OCI-LY1 (cell line): ENCODE measurements around the gene LCNL1.

Experiments used
- H2AFZ ChIP-seq: fragments of 200-600 bp; sonication (generic), shearing (Covaris generic); 2 replicates; pipeline ENCODE4 v1.6.0; 2014; ENCODE audit warnings: antibody characterized with exemption, mild to moderate bottlenecking, low read length
- H3F3A ChIP-seq: fragments of 200-600 bp; sonication (generic), shearing (Covaris generic); 2 replicates; pipeline ENCODE4 v1.6.0; 2014; ENCODE audit warnings: mild to moderate bottlenecking, antibody characterized with exemption, low read length, moderate library complexity; ENCODE audit not compliant: insufficient read depth
- H3K27ac ChIP-seq: fragments of 200-600 bp; sonication (generic); 2 replicates; pipeline ENCODE4 v1.5.1; 2014; ENCODE audit warnings: low read length, mixed run types, mild to moderate bottlenecking, low read depth; ENCODE audit not compliant: poor library complexity, severe bottlenecking
- H3K27me3 ChIP-seq: fragments of 200-600 bp; sonication (generic); 2 replicates; pipeline ENCODE4 v1.6.0; 2014; ENCODE audit warnings: antibody characterized with exemption, mild to moderate bottlenecking, low read length, moderate library complexity; ENCODE audit not compliant: insufficient read depth
- H3K36me3 ChIP-seq: fragments of 200-600 bp; sonication (generic); 2 replicates; pipeline ENCODE4 v1.6.1; 2014; ENCODE audit warnings: mild to moderate bottlenecking, antibody characterized with exemption, low read length, moderate library complexity, mixed read lengths; ENCODE audit not compliant: insufficient read depth
- H3K4me1 ChIP-seq: fragments of 200-600 bp; sonication (generic); 2 replicates; pipeline ENCODE4 v1.5.1; 2014; ENCODE audit warnings: mild to moderate bottlenecking, low read length, moderate library complexity; ENCODE audit not compliant: insufficient read depth, severe bottlenecking
- H3K4me2 ChIP-seq: fragments of 200-600 bp; sonication (generic), shearing (Covaris generic); 2 replicates; pipeline ENCODE4 v1.6.1; 2014; ENCODE audit warnings: low read length
- H3K4me3 ChIP-seq: fragments of 200-600 bp; sonication (generic); 2 replicates; pipeline ENCODE4 v1.5.1; 2014; ENCODE audit warnings: low read length, low read depth, mild to moderate bottlenecking, mixed read lengths; ENCODE audit not compliant: poor library complexity, severe bottlenecking
- H3K79me2 ChIP-seq: fragments of 200-600 bp; shearing (Covaris generic); 2 replicates; pipeline ENCODE4 v1.6.1; 2016; ENCODE audit warnings: mixed run types, low read length, mixed read lengths; ENCODE audit not compliant: insufficient read depth
- H3K9ac ChIP-seq: fragments of 200-600 bp; sonication (generic), shearing (Covaris generic); 2 replicates; pipeline ENCODE4 v1.6.1; 2014; ENCODE audit warnings: mild to moderate bottlenecking, low read length, mixed read lengths
- H3K9me2 ChIP-seq: fragments of 200-600 bp; sonication (generic), shearing (Covaris generic); 2 replicates; pipeline ENCODE4 v1.6.1; 2014; ENCODE audit warnings: low read depth, mild to moderate bottlenecking, low read length, mixed read lengths
- H3K9me3 ChIP-seq: fragments of 200-600 bp; shearing (Covaris generic); 2 replicates; pipeline ENCODE4 v1.6.1; 2014; ENCODE audit warnings: low read length, mixed read lengths
- H4K20me1 ChIP-seq: fragments of 200-600 bp; sonication (generic), shearing (Covaris generic); 2 replicates; pipeline ENCODE4 v1.6.0; 2016; ENCODE audit warnings: mild to moderate bottlenecking, low read length; ENCODE audit not compliant: insufficient read depth
- CTCF ChIP-seq: fragments of 200-600 bp; sonication (generic), shearing (Covaris generic); IDR thresholded peaks from 2 replicates; pipeline ENCODE4 v1.5.1; 2017; ENCODE audit warnings: mild to moderate bottlenecking, antibody characterized with exemption, low read length, moderate library complexity, mixed read lengths
- EZH2 ChIP-seq: fragments of 200-600 bp; sonication (generic), shearing (Covaris generic); IDR thresholded peaks from 2 replicates; pipeline ENCODE4 v1.8.0; 2017; ENCODE audit warnings: borderline replicate concordance, mixed run types, mild to moderate bottlenecking, antibody characterized with exemption, low read length, moderate library complexity, mixed read lengths

Gene LCNL1

GRCh38 chr9:136965771-136966484 is 16.9 kb upstream of the LCNL1 start:
- peaks cover 5% of the 10 kb centered on the region for H3K4me1 ChIP-seq
- no peak overlapping the region for H2AFZ ChIP-seq
- H3K4me2 ChIP-seq = no peak overlapping the region
- no peaks in the 10 kb centered on the region for H3K36me3 ChIP-seq
- no peaks in the 10 kb centered on the region for H3K9me3 ChIP-seq
- no peak overlapping the region for H3K9ac ChIP-seq
- no peak overlapping the region for H3K4me3 ChIP-seq
- H3K79me2 ChIP-seq = no peaks in the 10 kb centered on the region
- peaks cover 13% of the 10 kb centered on the region; the same call in 1 of the 2 replicates for H3K27me3 ChIP-seq
- H3K27ac ChIP-seq = no peak overlapping the region
- H3K9me2 ChIP-seq = no peaks in the 10 kb centered on the region
- TF ChIP-seq CTCF (no peak), EZH2 (no peak)
- H4K20me1 ChIP-seq = no peaks in the 10 kb centered on the region
- H3F3A ChIP-seq = no peaks in the 10 kb centered on the region

- H3K27ac ChIP-seq = no peak overlapping the region
- H3K36me3 ChIP-seq = no peaks in the 10 kb centered on the region
- H3K4me2 ChIP-seq = no peak overlapping the region
- TF ChIP-seq CTCF (no peak), EZH2 (no peak)
- no peaks in the 10 kb centered on the region for H3F3A ChIP-seq
- H3K9ac ChIP-seq = no peak overlapping the region
- H3K9me2 ChIP-seq = no peaks in the 10 kb centered on the region
- no peaks in the 10 kb centered on the region for H4K20me1 ChIP-seq
- H3K4me1 ChIP-seq = peaks cover 5% of the 10 kb centered on the region
- H3K4me3 ChIP-seq = no peak overlapping the region
- H2AFZ ChIP-seq = no peak overlapping the region
- H3K9me3 ChIP-seq = no peaks in the 10 kb centered on the region
- H3K27me3 ChIP-seq = peaks cover 7% of the 10 kb centered on the region; the same call in 1 of the 2 replicates
- H3K79me2 ChIP-seq = no peaks in the 10 kb centered on the region
These were observed 14.3 kb upstream of the LCNL1 start for GRCh38 chr9:136968333-136969127.

DNA sequence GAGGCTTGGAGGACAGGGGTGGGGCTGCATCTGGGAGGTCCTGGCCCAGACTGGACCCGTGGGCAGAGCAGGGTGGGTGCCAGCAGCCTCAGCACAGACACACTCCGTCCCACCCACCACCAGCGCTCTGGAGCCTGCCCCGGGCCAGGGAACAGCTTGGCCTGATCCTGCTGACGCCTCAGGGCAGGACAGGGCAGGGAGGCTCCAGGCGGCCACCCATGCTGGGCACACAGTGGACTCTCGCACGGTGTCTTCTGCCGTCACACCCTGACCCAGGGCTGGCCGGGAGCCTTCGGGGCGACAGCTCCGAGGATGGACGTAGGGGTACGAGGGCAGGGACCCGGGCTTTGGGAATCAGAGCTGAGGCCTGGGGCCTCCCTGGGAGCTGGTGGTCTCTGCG is 13.6 kb upstream of the LCNL1 start:
- TF ChIP-seq EZH2 = no peak
- no peak for TF ChIP-seq CTCF
- no peak overlapping the region for H3K9ac ChIP-seq
- no peak overlapping the region for H3K4me2 ChIP-seq
- H3K4me3 ChIP-seq = no peak overlapping the region
- H2AFZ ChIP-seq = no peak overlapping the region
- H3K27me3 ChIP-seq = peaks cover 4% of the 10 kb centered on the region; the same call in 1 of the 2 replicates
- H3K27ac ChIP-seq = no peak overlapping the region
- peaks cover 5% of the 10 kb centered on the region for H3K4me1 ChIP-seq
- no peaks in the 10 kb centered on the region for H3F3A ChIP-seq
- no peaks in the 10 kb centered on the region for H3K79me2 ChIP-seq
- H3K9me3 ChIP-seq = no peaks in the 10 kb centered on the region
- no peaks in the 10 kb centered on the region for H3K36me3 ChIP-seq
- no peaks in the 10 kb centered on the region for H4K20me1 ChIP-seq
- no peaks in the 10 kb centered on the region for H3K9me2 ChIP-seq
